K562 (cell line): ENCODE measurements around the gene OOSP2. TPM values are rescaled to one million over a fixed set of nuclear protein-coding genes. Genes with fewer than 3 reads are reported as not detected.

Experiments used
- CC2D1A ChIP-seq: fragments of 450-650 bp; IDR thresholded peaks from 2 replicates; pipeline ENCODE4 v1.6.1; 2017; ENCODE audit warnings: mild to moderate bottlenecking
- E2F3 ChIP-seq: fragments of 250-450 bp; sonication (Bioruptor Pico); IDR thresholded peaks from 2 replicates; pipeline ENCODE4 v1.4.0; 2020; ENCODE audit warnings: mild to moderate bottlenecking
- FOXA3 ChIP-seq, 2 experiments: fragments of 450-650 bp in 1 of 2; sonication (generic) in 1 of 2; formaldehyde crosslinking; IDR thresholded peaks in 1 of 2; conservative IDR thresholded peaks in 1 of 2; 2 replicates each; pipeline versions ENCODE4 v1.4.0 to v1.8.0; 2020 to 2022; ENCODE audit warnings: mild to moderate bottlenecking in 2 of 2, missing genetic modification reagents in 1 of 2
- FOXM1 ChIP-seq, 2 experiments: fragments of 450-650 bp in 1 of 2; sonication (generic) in 1 of 2; formaldehyde crosslinking in 1 of 2; IDR thresholded peaks; 2 replicates each; pipeline versions ENCODE4 v1.6.1 to v1.9.0; 2017 to 2022; ENCODE audit warnings: low read depth in 2 of 2, mild to moderate bottlenecking in 2 of 2, missing genetic modification reagents in 1 of 2, moderate library complexity in 1 of 2
- KDM5B ChIP-seq: fragments of 200-600 bp; sonication (generic); IDR thresholded peaks from 2 replicates; pipeline ENCODE4 v1.6.1; 2012; ENCODE audit warnings: low read depth, mild to moderate bottlenecking, moderate library complexity, low read length, control low read depth, inconsistent platforms; ENCODE audit not compliant: insufficient replicate concordance
- MTA1 ChIP-seq: fragments of 450-650 bp; IDR thresholded peaks from 2 replicates; pipeline ENCODE4 v1.6.1; 2017; ENCODE audit warnings: borderline replicate concordance
- NCOA2 ChIP-seq, 2 experiments: fragments of 450-650 bp; IDR thresholded peaks; 2 replicates each; pipeline ENCODE4 v1.6.1; 2018; ENCODE audit warnings: mild to moderate bottlenecking in 2 of 2, moderate library complexity in 1 of 2; ENCODE audit not compliant: partially characterized antibody in 2 of 2
- NONO ChIP-seq, 2 experiments: fragments of 200-400 bp in 1 of 2; fragments of 450-650 bp in 1 of 2; formaldehyde crosslinking in 1 of 2; IDR thresholded peaks; 2 replicates each; pipeline ENCODE4 v1.6.1; 2017; ENCODE audit warnings: low read depth in 2 of 2, mild to moderate bottlenecking in 2 of 2, moderate library complexity in 2 of 2, low read length in 1 of 2
- PHF8 ChIP-seq: fragments of 200-600 bp; sonication (generic); IDR thresholded peaks from 2 replicates; pipeline ENCODE4 v1.6.1; 2012; ENCODE audit warnings: mixed run types, mild to moderate bottlenecking, inconsistent platforms, low read length, moderate library complexity, borderline replicate concordance
- RBM39 ChIP-seq: fragments of 200-400 bp; formaldehyde crosslinking; optimal IDR thresholded peaks from 2 replicates; pipeline ENCODE3; 2018; ENCODE audit warnings: low read depth, low read length
- RCOR1 ChIP-seq, 2 experiments: IDR thresholded peaks; 2 replicates each; pipeline ENCODE4 v1.6.1; 2012; ENCODE audit warnings: low read depth in 2 of 2, low read length in 2 of 2, borderline replicate concordance in 1 of 2, improper control_type of control experiment in 1 of 2
- TBP ChIP-seq: optimal IDR thresholded peaks from 2 replicates; pipeline ENCODE3; 2011; ENCODE audit warnings: low read depth, low read length, improper control_type of control experiment
- TRIM24 ChIP-seq, 2 experiments: fragments of 450-650 bp; IDR thresholded peaks; 2 replicates each; pipeline ENCODE4 v1.6.1; 2016
- ZBTB7A ChIP-seq: IDR thresholded peaks from 2 replicates; pipeline ENCODE4 v1.6.1; 2011; ENCODE audit warnings: low read depth, mild to moderate bottlenecking, low read length, moderate library complexity, borderline replicate concordance; ENCODE audit not compliant: control insufficient read depth
- ZKSCAN1 ChIP-seq: fragments of 150-350 bp; IDR thresholded peaks from 2 replicates; pipeline ENCODE4 v1.6.1; 2016; ENCODE audit warnings: low read depth, low read length
- ZNF274 ChIP-seq: IDR thresholded peaks from 2 replicates; pipeline ENCODE4 v1.6.1; 2011; ENCODE audit warnings: low read depth, mild to moderate bottlenecking, low read length, moderate library complexity, borderline replicate concordance
- ZNF311 ChIP-seq: fragments of 250-450 bp; sonication (Bioruptor Pico); IDR thresholded peaks from 2 replicates; pipeline ENCODE4 v1.4.0; 2020; ENCODE audit warnings: mild to moderate bottlenecking, moderate library complexity
- ZNF347 ChIP-seq: fragments of 450-650 bp; formaldehyde crosslinking; IDR thresholded peaks from 2 replicates; pipeline ENCODE4 v1.4.0; 2020; ENCODE audit warnings: low read depth, mild to moderate bottlenecking, moderate library complexity
- ZNF354B ChIP-seq: fragments of 250-450 bp; sonication (Bioruptor Pico); IDR thresholded peaks from 2 replicates; pipeline ENCODE4 v1.4.0; 2020
- polyA plus RNA-seq, 8 experiments: library from polyadenylated mRNA; depleted of rRNA in 4 of 8; stranded (reverse) in 5 of 8; unstranded in 3 of 8; fragments of >200 nt; fragmentation: Nextera tagmentation in 2 of 8; fragmentation: Illumina TruSeq in 1 of 8; extraction: Ambion mirVana in 2 of 8; extraction: Trizol in 1 of 8; gene quantifications; 2 replicates each; pipeline versions ENCODE4 v1.2.1 to v1.2.3, GENCODE V29; 2011 to 2014; ENCODE audit warnings: inconsistent platforms in 1 of 8, missing spikeins in 1 of 8
- total RNA-seq, 7 experiments: library from RNA; depleted of rRNA in 6 of 7; stranded (reverse); fragments of >200 nt in 6 of 7; fragmentation: Illumina TruSeq in 2 of 7; extraction: Trizol in 2 of 7; gene quantifications; 2 replicates each; pipeline versions ENCODE4 v1.2.1 to v1.2.3, GENCODE V29; 2011 to 2021; ENCODE audit warnings: low replicate concordance in 1 of 7
- TF ChIP-seq, protein P1 (sequence below): IDR thresholded peaks from 2 replicates; pipeline ENCODE4 v1.6.1; 2012; ENCODE audit warnings: low read depth, low read length, improper control_type of control experiment, borderline replicate concordance
- TF ChIP-seq, protein P2 (sequence below): IDR thresholded peaks from 2 replicates; pipeline ENCODE4 v1.6.1; 2014; ENCODE audit warnings: antibody characterized with exemption
- TF ChIP-seq, protein P3 (sequence below): fragments of 250-450 bp; sonication (Bioruptor Pico); IDR thresholded peaks from 2 replicates; pipeline ENCODE4 v1.9.0; 2021; ENCODE audit warnings: mild to moderate bottlenecking, inconsistent platforms

Gene OOSP2
- total and polyA plus RNA-seq, 9 of the 15 experiments (the other 6 are each of a cell fraction or from before 2014, with no cell fraction given) = 0.14 to 1.5 (median 0.32) TPM; not detected in 4

DNA sequence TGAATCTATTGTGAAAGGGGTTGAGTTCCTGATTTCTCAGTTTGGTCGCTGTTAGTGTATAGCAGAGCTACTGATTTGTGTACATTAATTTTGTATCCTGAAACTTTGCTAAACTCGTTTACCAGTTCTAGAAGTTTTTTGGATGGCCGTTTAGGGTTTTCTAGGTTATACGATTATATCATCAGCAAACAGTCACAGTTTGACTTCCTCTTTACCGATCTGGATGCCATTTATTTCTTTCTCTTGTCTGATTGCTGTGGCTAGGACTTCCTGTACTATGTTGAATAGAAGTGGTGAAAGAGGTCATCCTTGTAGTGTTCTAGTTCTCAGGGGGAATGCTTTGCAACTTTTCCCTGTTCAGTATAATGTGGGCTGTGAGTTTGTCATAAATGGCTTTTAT, 47.8 kb upstream of the OOSP2 start (continued):
- TF ChIP-seq ZNF354B (no peak), ZNF347 (CRISPR knock-in tag) (no peak), NCOA2 (IDR thresholded peaks at IDR 0.05; ENCODE audit: partially characterized antibody in 2 of 2) (no peak), E2F3 (CRISPR knock-in tag) (no peak), ZBTB7A (no peak), ZNF311 (CRISPR knock-in tag) (peak; percentile 29; the same call in 1 of the 2 replicates), FOXM1 (IDR thresholded peaks at IDR 0.05; ENCODE audit: low read depth) (no peak), FOXM1 (CRISPR knock-in tag; IDR thresholded peaks at IDR 0.05; ENCODE audit: low read depth) (no peak), TBP (no peak), TRIM24 (IDR thresholded peaks at IDR 0.05) (peak in 1 of 2 experiments; percentile 37; a peak in 1 of 4 replicates), PHF8 (no peak), CC2D1A (0 out of 2 replicates have a peak, but pooled peaks have one; percentile 16), ZKSCAN1 (no peak), RBM39 (no peak), FOXA3 (CRISPR knock-in tag; conservative IDR thresholded peaks at IDR 0.05 in 1 of 2, IDR thresholded peaks at IDR 0.05 in 1 of 2) (peak in 1 of 2 experiments; percentile 42; a peak in 1 of 4 replicates), ZNF274 (no peak), KDM5B (no peak), NONO (IDR thresholded peaks at IDR 0.05; ENCODE audit: low read depth in 2 of 2, low read length in 1 of 2) (no peak), MTA1 (no peak), RCOR1 (IDR thresholded peaks at IDR 0.05; ENCODE audit: borderline replicate concordance in 1 of 2, low read depth in 2 of 2, low read length in 2 of 2) (no peak)
- TF ChIP-seq, protein P1, sequence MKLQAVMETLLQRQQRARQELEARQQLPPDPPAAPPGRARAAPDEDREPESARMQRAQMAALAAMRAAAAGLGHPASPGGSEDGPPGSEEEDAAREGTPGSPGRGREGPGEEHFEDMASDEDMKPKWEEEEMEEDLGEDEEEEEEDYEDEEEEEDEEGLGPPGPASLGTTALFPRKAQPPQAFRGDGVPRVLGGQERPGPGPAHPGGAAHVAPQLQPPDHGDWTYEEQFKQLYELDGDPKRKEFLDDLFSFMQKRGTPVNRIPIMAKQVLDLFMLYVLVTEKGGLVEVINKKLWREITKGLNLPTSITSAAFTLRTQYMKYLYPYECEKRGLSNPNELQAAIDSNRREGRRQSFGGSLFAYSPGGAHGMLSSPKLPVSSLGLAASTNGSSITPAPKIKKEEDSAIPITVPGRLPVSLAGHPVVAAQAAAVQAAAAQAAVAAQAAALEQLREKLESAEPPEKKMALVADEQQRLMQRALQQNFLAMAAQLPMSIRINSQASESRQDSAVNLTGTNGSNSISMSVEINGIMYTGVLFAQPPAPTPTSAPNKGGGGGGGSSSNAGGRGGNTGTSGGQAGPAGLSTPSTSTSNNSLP = no peak
- TF ChIP-seq, protein P2, sequence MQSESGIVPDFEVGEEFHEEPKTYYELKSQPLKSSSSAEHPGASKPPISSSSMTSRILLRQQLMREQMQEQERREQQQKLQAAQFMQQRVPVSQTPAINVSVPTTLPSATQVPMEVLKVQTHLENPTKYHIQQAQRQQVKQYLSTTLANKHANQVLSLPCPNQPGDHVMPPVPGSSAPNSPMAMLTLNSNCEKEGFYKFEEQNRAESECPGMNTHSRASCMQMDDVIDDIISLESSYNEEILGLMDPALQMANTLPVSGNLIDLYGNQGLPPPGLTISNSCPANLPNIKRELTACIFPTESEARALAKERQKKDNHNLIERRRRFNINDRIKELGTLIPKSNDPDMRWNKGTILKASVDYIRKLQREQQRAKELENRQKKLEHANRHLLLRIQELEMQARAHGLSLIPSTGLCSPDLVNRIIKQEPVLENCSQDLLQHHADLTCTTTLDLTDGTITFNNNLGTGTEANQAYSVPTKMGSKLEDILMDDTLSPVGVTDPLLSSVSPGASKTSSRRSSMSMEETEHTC = no peak
- TF ChIP-seq, protein P3, sequence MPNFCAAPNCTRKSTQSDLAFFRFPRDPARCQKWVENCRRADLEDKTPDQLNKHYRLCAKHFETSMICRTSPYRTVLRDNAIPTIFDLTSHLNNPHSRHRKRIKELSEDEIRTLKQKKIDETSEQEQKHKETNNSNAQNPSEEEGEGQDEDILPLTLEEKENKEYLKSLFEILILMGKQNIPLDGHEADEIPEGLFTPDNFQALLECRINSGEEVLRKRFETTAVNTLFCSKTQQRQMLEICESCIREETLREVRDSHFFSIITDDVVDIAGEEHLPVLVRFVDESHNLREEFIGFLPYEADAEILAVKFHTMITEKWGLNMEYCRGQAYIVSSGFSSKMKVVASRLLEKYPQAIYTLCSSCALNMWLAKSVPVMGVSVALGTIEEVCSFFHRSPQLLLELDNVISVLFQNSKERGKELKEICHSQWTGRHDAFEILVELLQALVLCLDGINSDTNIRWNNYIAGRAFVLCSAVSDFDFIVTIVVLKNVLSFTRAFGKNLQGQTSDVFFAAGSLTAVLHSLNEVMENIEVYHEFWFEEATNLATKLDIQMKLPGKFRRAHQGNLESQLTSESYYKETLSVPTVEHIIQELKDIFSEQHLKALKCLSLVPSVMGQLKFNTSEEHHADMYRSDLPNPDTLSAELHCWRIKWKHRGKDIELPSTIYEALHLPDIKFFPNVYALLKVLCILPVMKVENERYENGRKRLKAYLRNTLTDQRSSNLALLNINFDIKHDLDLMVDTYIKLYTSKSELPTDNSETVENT = no peak
